Endothelial cell of umbilical vein (primary cell): ENCODE results near the gene TCF20. TPM values are rescaled to one million over a fixed set of nuclear protein-coding genes. Genes with fewer than 3 reads are reported as not detected.

ENCODE experiments used
- BruUV-seq: library from RNA; stranded (reverse); fragments of 400-500 nt; replicated peaks from 2 replicates; lab custom pipeline; 2021; lab: Mats Ljungman, UMichigan
- CTCF ChIA-PET: fragments of 300-600, 350-600 bp; sonication (Branson Sonifier 250); formaldehyde crosslinking; loops from one replicate; lab custom pipeline; 2021; ENCODE audit warnings: antibody characterized with exemption, inconsistent platforms; lab: Charles Lee
- POLR2A ChIA-PET: fragments of 300-600, 350-600 bp; sonication (Branson Sonifier 250); formaldehyde crosslinking; loops from one replicate; lab custom pipeline; 2021; ENCODE audit warnings: antibody characterized with exemption, inconsistent platforms; lab: Charles Lee
- DNase-seq: peaks from one replicate; pipeline ENCODE4 v3.0.0-alpha.2; 2011; ENCODE audit warnings: low read depth, low spot score
- FAIRE-seq: peaks from 2 replicates; lab custom pipeline; 2011; peaks lifted over from hg19 to GRCh38; lab: Jason Lieb, UNC
- H2AFZ ChIP-seq: 2 replicates; pipeline ENCODE4 v1.6.0; 2012; ENCODE audit warnings: low read depth, low read length, control low read depth, inconsistent platforms
- H3K27ac ChIP-seq: 2 replicates; pipeline ENCODE4 v1.5.1; 2011; ENCODE audit warnings: low read depth, mild to moderate bottlenecking, control low read depth, low read length, moderate library complexity; ENCODE audit not compliant: insufficient read depth
- H3K27me3 ChIP-seq, 2 experiments: 2 replicates each; pipeline versions ENCODE4 v1.6.0 to v1.6.1; 2011; ENCODE audit warnings: low read length in 2 of 2, mixed read lengths in 1 of 2; ENCODE audit not compliant: control insufficient read depth in 2 of 2, insufficient read depth in 2 of 2
- H3K36me3 ChIP-seq, 2 experiments: 2 replicates in 1 of 2; 3 replicates in 1 of 2; pipeline ENCODE4 v1.5.1; 2011; ENCODE audit warnings: low read length in 2 of 2, mild to moderate bottlenecking in 1 of 2, moderate library complexity in 1 of 2; ENCODE audit not compliant: control insufficient read depth in 2 of 2, insufficient read depth in 2 of 2; ENCODE audit errors: extremely low read depth in 1 of 2
- H3K4me1 ChIP-seq: 3 replicates; pipeline ENCODE4 v1.5.1; 2011; ENCODE audit warnings: mild to moderate bottlenecking, low read length; ENCODE audit not compliant: control insufficient read depth, insufficient read depth; ENCODE audit errors: extremely low read depth
- H3K4me2 ChIP-seq: 2 replicates; pipeline ENCODE4 v1.6.1; 2011; ENCODE audit warnings: low read length, control low read depth, mixed read lengths; ENCODE audit not compliant: insufficient read depth
- H3K4me3 ChIP-seq, 3 experiments: fragments of 200-600 bp in 1 of 3; sonication (generic), shearing (Covaris generic) in 1 of 3; replicated peaks in 1 of 3; 2 replicates each; pipeline ENCODE4 v1.5.1; 2011 to 2016; ENCODE audit warnings: control low read depth in 3 of 3, low read length in 3 of 3, mild to moderate bottlenecking in 2 of 3, inconsistent platforms in 1 of 3, low read depth in 1 of 3, moderate library complexity in 1 of 3; ENCODE audit not compliant: insufficient read depth in 1 of 3
- H3K79me2 ChIP-seq: 2 replicates; pipeline ENCODE4 v1.6.0; 2012; ENCODE audit warnings: low read length, inconsistent platforms; ENCODE audit not compliant: control insufficient read depth, insufficient read depth
- H3K9ac ChIP-seq: replicated peaks from 2 replicates; pipeline ENCODE3; 2011; ENCODE audit warnings: low read length, control low read depth; ENCODE audit not compliant: insufficient read depth; ENCODE audit errors: extremely low read depth
- H3K9me1 ChIP-seq: replicated peaks from 3 replicates; pipeline ENCODE4 v1.6.0; 2011; ENCODE audit warnings: mild to moderate bottlenecking, low read length; ENCODE audit not compliant: control insufficient read depth, insufficient read depth; ENCODE audit errors: extremely low read depth
- H3K9me3 ChIP-seq: replicated peaks from 2 replicates; pipeline ENCODE4 v1.5.1; 2012; ENCODE audit warnings: low read length, inconsistent platforms; ENCODE audit not compliant: control insufficient read depth, insufficient read depth
- H4K20me1 ChIP-seq: replicated peaks from 2 replicates; pipeline ENCODE3; 2011; ENCODE audit warnings: mild to moderate bottlenecking, low read length; ENCODE audit not compliant: control insufficient read depth, insufficient read depth; ENCODE audit errors: extremely low read depth
- EZH2 ChIP-seq: IDR thresholded peaks from 2 replicates; pipeline ENCODE4 v1.6.1; 2012; ENCODE audit warnings: borderline replicate concordance, low read depth, mild to moderate bottlenecking, moderate library complexity, low read length, inconsistent platforms; ENCODE audit not compliant: severe bottlenecking
- FOS ChIP-seq: IDR thresholded peaks from 2 replicates; pipeline ENCODE4 v1.6.1; 2011; ENCODE audit warnings: mild to moderate bottlenecking, low read length, moderate library complexity, borderline replicate concordance; ENCODE audit not compliant: insufficient read depth
- GATA2 ChIP-seq: IDR thresholded peaks from 2 replicates; pipeline ENCODE4 v1.7.0; 2011; ENCODE audit warnings: low read depth, mild to moderate bottlenecking, moderate library complexity, mixed read lengths, low read length; ENCODE audit not compliant: insufficient read length, insufficient read depth
- JUN ChIP-seq: IDR thresholded peaks from 2 replicates; pipeline ENCODE4 v1.6.1; 2011; ENCODE audit warnings: borderline replicate concordance, low read depth; ENCODE audit not compliant: insufficient read length, insufficient read depth
- MYC ChIP-seq: IDR thresholded peaks from one replicate; pipeline ENCODE4 v1.6.1; 2011; ENCODE audit warnings: mild to moderate bottlenecking, low read depth, low read length
- POLR2A ChIP-seq: IDR thresholded peaks from 2 replicates; pipeline ENCODE4 v1.6.1; 2012; ENCODE audit warnings: low read depth, mild to moderate bottlenecking, control low read depth, low read length
- POLR2AphosphoS5 ChIP-seq: IDR thresholded peaks from 2 replicates; pipeline ENCODE4 v1.6.1; 2012; ENCODE audit warnings: low read depth, mild to moderate bottlenecking, control low read depth, low read length, moderate library complexity; ENCODE audit not compliant: insufficient read depth
- dilution Hi-C: fragments of 300-500 bp; cut with MboI; formaldehyde crosslinking; loops from one replicate; pipeline ENCODE4 v1.15.0; 2019; ENCODE audit warnings: low sequenced_read_pairs; ENCODE audit not compliant: extremely low pct_ligation_motif_present
- intact Hi-C: fragments of 100-400 bp; cut with micrococcal nuclease; formaldehyde crosslinking; loops from one replicate; pipeline ENCODE4 v1.10.0; 2022
- polyA plus RNA-seq, 4 experiments: library from polyadenylated mRNA; depleted of rRNA in 3 of 4; stranded (reverse) in 3 of 4; unstranded in 1 of 4; fragments of >200 nt; gene quantifications; 2 replicates each; pipeline versions ENCODE4 v1.2.1 to v1.2.3, GENCODE V29; 2011 to 2012; ENCODE audit warnings: missing spikeins in 1 of 4
- total RNA-seq: library from RNA; stranded (reverse); gene quantifications from 2 replicates; pipeline ENCODE4 v1.2.3, GENCODE V29; 2021
- TF ChIP-seq, protein P1 (sequence below): IDR thresholded peaks from 2 replicates; pipeline ENCODE4 v1.6.1; 2011; ENCODE audit not compliant: insufficient read depth, insufficient read length
- TF ChIP-seq, protein P2 (sequence below), 2 donors: IDR thresholded peaks; 1 replicate in 1 of 2; 2 replicates in 1 of 2; pipeline ENCODE4 v1.5.1; 2011; ENCODE audit warnings: low read length in 2 of 2, mild to moderate bottlenecking in 2 of 2, moderate library complexity in 2 of 2, control low read depth in 1 of 2, inconsistent platforms in 1 of 2, low read depth in 1 of 2; ENCODE audit not compliant: insufficient read depth in 1 of 2; ENCODE audit errors: extremely low read depth in 1 of 2

Gene TCF20
- total and polyA plus RNA-seq, 2 donors (not counting 3 experiments of a cell fraction or from before 2014, with no cell fraction given): 11.2 to 36.7 TPM

- intact Hi-C loops (no loop called here), dilution Hi-C loops (no loop called here)
- no peak overlapping the region for H3K27ac ChIP-seq
- no peaks in the 10 kb centered on the region for H3K9me3 ChIP-seq
- no peak for DNase-seq
- ChIA-PET CTCF (interaction anchor here (1.1 to 1.3 kb wide), 2 partner anchors 56 to 137 kb away, joined by 3 read pairs; no protein-coding TSS in a partner anchor), POLR2A (no interaction called here)
- no peaks in the 10 kb centered on the region for H3K36me3 ChIP-seq
- no peak for FAIRE-seq
- no peak overlapping the region for H2AFZ ChIP-seq
- H3K9me1 ChIP-seq: no peaks in the 10 kb centered on the region
- no peaks in the 10 kb centered on the region for H4K20me1 ChIP-seq
- H3K9ac ChIP-seq: no peak overlapping the region
- peaks cover 4% of the 10 kb centered on the region in 2 experiments for H3K27me3 ChIP-seq
- H3K4me3 ChIP-seq: no peak overlapping the region
- H3K79me2 ChIP-seq: no peaks in the 10 kb centered on the region
- BruUV-seq: no TSS peak
- no peak overlapping the region for H3K4me2 ChIP-seq
- H3K4me1 ChIP-seq: no peaks in the 10 kb centered on the region
- TF ChIP-seq, protein P1, sequence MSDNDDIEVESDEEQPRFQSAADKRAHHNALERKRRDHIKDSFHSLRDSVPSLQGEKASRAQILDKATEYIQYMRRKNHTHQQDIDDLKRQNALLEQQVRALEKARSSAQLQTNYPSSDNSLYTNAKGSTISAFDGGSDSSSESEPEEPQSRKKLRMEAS: no peak
- no peak for TF ChIP-seq GATA2
- TF ChIP-seq FOS: no peak
- no peak for TF ChIP-seq EZH2
- TF ChIP-seq POLR2AphosphoS5: no peak
- TF ChIP-seq POLR2A: no peak
- TF ChIP-seq JUN: no peak
- no peak for TF ChIP-seq MYC
- TF ChIP-seq, protein P2, sequence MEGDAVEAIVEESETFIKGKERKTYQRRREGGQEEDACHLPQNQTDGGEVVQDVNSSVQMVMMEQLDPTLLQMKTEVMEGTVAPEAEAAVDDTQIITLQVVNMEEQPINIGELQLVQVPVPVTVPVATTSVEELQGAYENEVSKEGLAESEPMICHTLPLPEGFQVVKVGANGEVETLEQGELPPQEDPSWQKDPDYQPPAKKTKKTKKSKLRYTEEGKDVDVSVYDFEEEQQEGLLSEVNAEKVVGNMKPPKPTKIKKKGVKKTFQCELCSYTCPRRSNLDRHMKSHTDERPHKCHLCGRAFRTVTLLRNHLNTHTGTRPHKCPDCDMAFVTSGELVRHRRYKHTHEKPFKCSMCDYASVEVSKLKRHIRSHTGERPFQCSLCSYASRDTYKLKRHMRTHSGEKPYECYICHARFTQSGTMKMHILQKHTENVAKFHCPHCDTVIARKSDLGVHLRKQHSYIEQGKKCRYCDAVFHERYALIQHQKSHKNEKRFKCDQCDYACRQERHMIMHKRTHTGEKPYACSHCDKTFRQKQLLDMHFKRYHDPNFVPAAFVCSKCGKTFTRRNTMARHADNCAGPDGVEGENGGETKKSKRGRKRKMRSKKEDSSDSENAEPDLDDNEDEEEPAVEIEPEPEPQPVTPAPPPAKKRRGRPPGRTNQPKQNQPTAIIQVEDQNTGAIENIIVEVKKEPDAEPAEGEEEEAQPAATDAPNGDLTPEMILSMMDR (IDR thresholded peaks at IDR 0.05; ENCODE audit: extremely low read depth in 1 of 2, insufficient read depth in 1 of 2, low read depth in 1 of 2, low read length in 2 of 2): no peak
Observed at GRCh38 chr22:42307806-42308563, 37.5 kb upstream of the TCF20 start.
